Body of pancreas (tissue), 4 donors: ENCODE data around the gene CNIH2.

Experiments used
- CTCF ChIP-seq, 7 experiments: fragments of 450-650 bp in 4 of 7; fragments of 200-600 bp in 3 of 7; sonication (generic) in 3 of 7; IDR thresholded peaks; one replicate each; pipeline ENCODE4 v1.5.1; 2016 to 2019; ENCODE audit warnings: antibody characterized with exemption in 7 of 7
- POLR2A ChIP-seq, 3 donors: fragments of 450-650 bp; IDR thresholded peaks; one replicate each; pipeline ENCODE4 v1.6.1; 2016; ENCODE audit warnings: antibody characterized with exemption in 3 of 3, mild to moderate bottlenecking in 2 of 3

GRCh38 chr11:66259225-66259624 lies 18.8 kb upstream of the CNIH2 start:
- TF ChIP-seq CTCF (IDR thresholded peaks at IDR 0.05) (no peak), POLR2A (IDR thresholded peaks at IDR 0.05) (no peak)
